OCI-LY7 (cell line): ENCODE data around the gene PAFAH1B1. TPM values are rescaled to one million over a fixed set of nuclear protein-coding genes. Genes with fewer than 3 reads are reported as not detected.
A peak's percentile ranks its signal among the peaks of the same experiment; 100 is the strongest.

Experiments used
- BruUV-seq: library from RNA; stranded (reverse); fragments of 400-500 nt; replicated peaks from 2 replicates; lab custom pipeline; 2021; lab: Mats Ljungman, UMichigan
- CTCF ChIA-PET: fragments of 300-600 bp; sonication (Branson Sonifier 250); formaldehyde crosslinking; loops from one replicate; lab custom pipeline; 2022; ENCODE audit warnings: antibody characterized with exemption; ENCODE audit not compliant: unreplicated experiment; lab: Charles Lee
- POLR2A ChIA-PET: fragments of 300-600 bp; sonication (Branson Sonifier 250); formaldehyde crosslinking; loops from one replicate; lab custom pipeline; 2022; ENCODE audit warnings: antibody characterized with exemption; lab: Charles Lee
- DNase-seq: peaks from one replicate; pipeline ENCODE4 v3.0.0-alpha.2; 2015; ENCODE audit warnings: low spot score
- H2AFZ ChIP-seq: fragments of 200-600 bp; sonication (generic), shearing (Covaris generic); 2 replicates; pipeline ENCODE4 v1.6.1; 2014; ENCODE audit warnings: mild to moderate bottlenecking, antibody characterized with exemption, low read length, moderate library complexity
- H3K27ac ChIP-seq: fragments of 200-600 bp; sonication (generic); 2 replicates; pipeline ENCODE4 v1.5.1; 2014; ENCODE audit warnings: mixed run types, low read depth, mild to moderate bottlenecking, moderate library complexity, low read length, inconsistent platforms; ENCODE audit not compliant: poor library complexity, severe bottlenecking
- H3K36me3 ChIP-seq: fragments of 200-600 bp; sonication (generic); 2 replicates; pipeline ENCODE4 v1.6.1; 2014; ENCODE audit warnings: mild to moderate bottlenecking, antibody characterized with exemption, low read length, moderate library complexity, mixed read lengths; ENCODE audit not compliant: insufficient read depth
- H3K4me1 ChIP-seq: fragments of 200-600 bp; sonication (generic); 2 replicates; pipeline ENCODE4 v1.5.1; 2014; ENCODE audit warnings: mild to moderate bottlenecking, low read length; ENCODE audit not compliant: insufficient read depth, poor library complexity, severe bottlenecking
- H3K4me2 ChIP-seq: fragments of 200-600 bp; sonication (generic); 2 replicates; pipeline ENCODE4 v1.6.1; 2014; ENCODE audit warnings: mild to moderate bottlenecking, low read length
- H3K4me3 ChIP-seq: fragments of 200-600 bp; sonication (generic); 2 replicates; pipeline ENCODE4 v1.5.1; 2014; ENCODE audit warnings: mild to moderate bottlenecking, low read depth, low read length; ENCODE audit not compliant: poor library complexity, severe bottlenecking
- H3K79me2 ChIP-seq: fragments of 200-600 bp; sonication (generic); 2 replicates; pipeline ENCODE4 v1.6.1; 2016; ENCODE audit warnings: low read depth, mild to moderate bottlenecking, low read length, moderate library complexity, mixed read lengths; ENCODE audit not compliant: insufficient read depth
- H3K9me2 ChIP-seq: fragments of 200-600 bp; sonication (generic); 2 replicates; pipeline ENCODE4 v1.6.1; 2016; ENCODE audit warnings: mild to moderate bottlenecking, low read length, mixed read lengths; ENCODE audit not compliant: insufficient read depth
- H3K9me3 ChIP-seq: fragments of 200-600 bp; sonication (generic); 2 replicates; pipeline ENCODE4 v1.6.1; 2014; ENCODE audit warnings: mild to moderate bottlenecking, mixed run types, low read length, mixed read lengths
- H4K20me1 ChIP-seq: fragments of 200-600 bp; sonication (generic); 2 replicates; pipeline ENCODE4 v1.6.1; 2014; ENCODE audit warnings: mild to moderate bottlenecking, antibody characterized with exemption, low read length, moderate library complexity, mixed read lengths; ENCODE audit not compliant: insufficient read depth
- CTCF ChIP-seq: fragments of 200-600 bp; sonication (generic); conservative IDR thresholded peaks from 2 replicates; pipeline ENCODE4 v1.5.1; 2014; ENCODE audit warnings: mild to moderate bottlenecking, antibody characterized with exemption, low read length, moderate library complexity, mixed read lengths
- EZH2phosphoT487 ChIP-seq: fragments of 200-600 bp; sonication (generic); IDR thresholded peaks from 2 replicates; pipeline ENCODE4 v1.6.1; 2018; ENCODE audit warnings: low read depth, borderline replicate concordance, mild to moderate bottlenecking, mixed run types, antibody characterized with exemption, low read length, moderate library complexity, mixed read lengths
- intact Hi-C: fragments of 100-400 bp; cut with micrococcal nuclease; formaldehyde crosslinking; loops from one replicate; pipeline ENCODE4 v1.10.0; 2022; ENCODE audit not compliant: unreplicated experiment
- total RNA-seq, 2 experiments: library from RNA; depleted of rRNA in 1 of 2; stranded (reverse); fragments of >200 nt in 1 of 2; shearing (Covaris generic) in 1 of 2; gene quantifications; 2 replicates each; pipeline ENCODE4 v1.2.3, GENCODE V29; 2014 to 2022

The PAFAH1B1 gene
- total RNA-seq, 2 experiments from 2014 or later, result 51.1 to 127 TPM

DNA sequence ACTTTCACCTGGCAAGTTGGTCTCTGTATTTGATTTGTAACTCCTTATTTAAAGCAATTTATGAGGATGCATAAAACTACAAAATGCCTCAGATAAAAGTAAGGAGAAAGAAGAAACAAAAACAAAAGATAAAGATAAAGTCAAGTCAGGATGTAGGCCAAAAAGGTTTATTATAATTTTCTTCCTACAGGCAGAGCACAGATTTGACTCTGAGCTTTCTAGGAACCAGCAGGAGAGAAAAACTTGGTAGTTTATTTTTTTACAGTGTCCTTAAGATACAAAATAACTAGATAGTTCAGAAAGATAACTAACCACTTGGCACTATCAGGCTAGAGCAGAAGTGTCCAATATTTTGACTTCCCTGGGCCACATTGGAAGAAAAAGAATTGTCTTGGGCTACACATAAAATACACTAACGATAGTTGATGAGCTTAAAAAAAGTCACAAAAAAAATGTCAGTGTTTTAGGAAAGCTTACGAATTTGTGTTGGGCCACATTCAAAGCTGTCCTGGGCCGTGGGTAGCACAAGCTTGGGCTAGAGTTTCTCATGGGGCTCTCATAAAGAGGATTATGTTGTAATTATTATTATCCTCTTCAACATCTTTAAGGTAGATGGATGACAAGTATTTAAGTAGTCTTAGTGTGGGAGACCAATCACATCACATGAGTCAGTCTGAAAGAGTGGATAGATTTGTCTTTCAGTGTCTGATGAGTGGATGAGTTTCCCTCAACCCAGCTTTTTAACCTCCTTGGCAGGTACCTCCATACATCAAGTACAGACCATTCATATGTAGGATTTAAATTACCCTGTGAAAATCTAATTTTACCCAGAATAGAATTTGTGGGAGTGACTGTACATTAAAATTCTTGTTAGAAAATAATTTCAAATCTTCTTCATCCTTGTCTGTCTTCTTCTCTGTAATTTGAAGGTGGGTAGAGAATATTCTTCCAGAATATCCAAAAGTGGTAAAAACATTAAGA is 17.0 kb downstream of the PAFAH1B1 start:
- Histone ChIP-seq H3K79me2 (peaks cover 100% of the 10 kb centered on the region), H3K9me3 (no peaks in the 10 kb centered on the region), H3K4me1 (peaks cover 7% of the 10 kb centered on the region), H4K20me1 (peaks cover 24% of the 10 kb centered on the region), H3K4me3 (no peak overlapping the region), H3K9me2 (no peaks in the 10 kb centered on the region), H2AFZ (no peak overlapping the region), H3K36me3 (peaks cover 58% of the 10 kb centered on the region), H3K27ac (no peak overlapping the region), H3K4me2 (no peak overlapping the region)
- TF ChIP-seq EZH2phosphoT487 (no peak), CTCF (no peak)
- ChIA-PET POLR2A (interaction anchor here (0.6 to 1.8 kb wide), 2 partner anchors 9 to 133 kb away, joined by 3 to 7 read pairs; no protein-coding TSS in a partner anchor), CTCF (no interaction called here)
- no peak for DNase-seq
- intact Hi-C loops, result no loop called here
- BruUV-seq, result TSS peak; percentile 23

GRCh38 chr17:2611627-2612026 is 18.2 kb downstream of the PAFAH1B1 start:
- POLR2A ChIA-PET, result interaction anchor here (1.5 to 1.8 kb wide), 2 partner anchors 10 to 14 kb away, joined by 4 to 7 read pairs; no protein-coding TSS in a partner anchor
- Histone ChIP-seq H4K20me1 (peaks cover 24% of the 10 kb centered on the region), H2AFZ (no peak overlapping the region), H3K79me2 (peaks cover 100% of the 10 kb centered on the region), H3K36me3 (peaks cover 58% of the 10 kb centered on the region), H3K4me3 (no peak overlapping the region), H3K27ac (no peak overlapping the region), H3K9me2 (no peaks in the 10 kb centered on the region), H3K4me2 (no peak overlapping the region), H3K9me3 (no peaks in the 10 kb centered on the region), H3K4me1 (peaks cover 7% of the 10 kb centered on the region)
- no peak for DNase-seq
- TF ChIP-seq EZH2phosphoT487 (no peak), CTCF (no peak)
- BruUV-seq, result no TSS peak
- CTCF ChIA-PET, result no interaction called here
- intact Hi-C loops, result no loop called here

DNA sequence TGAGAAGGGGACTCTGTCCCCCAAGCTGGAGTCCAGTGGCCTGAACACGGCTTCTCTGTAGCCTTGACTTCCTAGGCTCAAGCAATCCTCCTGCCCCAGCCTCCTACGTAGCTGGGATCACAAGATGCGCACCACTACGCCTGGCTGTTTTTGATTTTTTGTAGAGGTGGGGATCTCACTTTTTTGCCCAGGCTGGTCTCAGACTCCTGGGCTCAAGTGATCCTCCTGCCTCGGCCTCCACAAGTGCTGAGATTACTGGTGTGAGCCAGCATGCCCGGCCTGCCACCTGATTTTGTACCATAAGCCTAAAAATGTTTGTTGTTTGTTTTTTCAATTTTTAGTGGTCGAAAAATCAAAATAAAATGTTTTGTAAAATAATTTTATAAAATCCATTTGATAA is 19.2 kb downstream of the PAFAH1B1 start:
- ChIA-PET CTCF (no interaction called here), POLR2A (interaction anchor here (1.5 kb wide), 1 partner anchor 13 kb away, joined by 4 read pairs; no protein-coding TSS in a partner anchor)
- H3K4me1 ChIP-seq, result peaks cover 7% of the 10 kb centered on the region
- H3K9me3 ChIP-seq, result no peaks in the 10 kb centered on the region
- no TSS peak for BruUV-seq
- H4K20me1 ChIP-seq, result peaks cover 28% of the 10 kb centered on the region
- intact Hi-C loops, result no loop called here
- no peak for DNase-seq
- peaks cover 100% of the 10 kb centered on the region for H3K79me2 ChIP-seq
- H3K9me2 ChIP-seq, result no peaks in the 10 kb centered on the region
- TF ChIP-seq CTCF, result no peak
- no peak for TF ChIP-seq EZH2phosphoT487
- H2AFZ ChIP-seq, result no peak overlapping the region
- no peak overlapping the region for H3K27ac ChIP-seq
- no peak overlapping the region for H3K4me3 ChIP-seq
- H3K36me3 ChIP-seq, result peaks cover 57% of the 10 kb centered on the region
- H3K4me2 ChIP-seq, result no peak overlapping the region
